Prostate gland (tissue), 2 donors: ENCODE results near the gene TNFAIP8.

Experiments
- CTCF ChIP-seq, 4 experiments: fragments of 200-600 bp in 2 of 4; fragments of 450-650 bp in 2 of 4; sonication (generic) in 2 of 4; IDR thresholded peaks; 1 replicate in 3 of 4; 2 replicates in 1 of 4; pipeline ENCODE4 v1.5.1; 2016 to 2019; ENCODE audit warnings: antibody characterized with exemption in 4 of 4, mild to moderate bottlenecking in 2 of 4, moderate library complexity in 2 of 4
- POLR2A ChIP-seq: fragments of 450-650 bp; IDR thresholded peaks from one replicate; pipeline ENCODE4 v1.6.1; 2016; ENCODE audit warnings: antibody characterized with exemption, mild to moderate bottlenecking
- POLR2AphosphoS5 ChIP-seq: sonication (generic); formaldehyde crosslinking; IDR thresholded peaks from one replicate; pipeline ENCODE4 v1.6.1; 2017; ENCODE audit warnings: antibody characterized with exemption

GRCh38 chr5:119345861-119346260 lies 10.0 kb upstream of the TNFAIP8 start:
- no peak for TF ChIP-seq CTCF (IDR thresholded peaks at IDR 0.05)
- TF ChIP-seq POLR2AphosphoS5, result no peak
- TF ChIP-seq POLR2A, result no peak
